ENCODE measurements around the gene EPB41.
"Not testable (repeated sequence)": the region's sequence is repeated elsewhere in the genome, so short reads cannot be mapped to it uniquely, and the experiment has no call there.

DNA sequence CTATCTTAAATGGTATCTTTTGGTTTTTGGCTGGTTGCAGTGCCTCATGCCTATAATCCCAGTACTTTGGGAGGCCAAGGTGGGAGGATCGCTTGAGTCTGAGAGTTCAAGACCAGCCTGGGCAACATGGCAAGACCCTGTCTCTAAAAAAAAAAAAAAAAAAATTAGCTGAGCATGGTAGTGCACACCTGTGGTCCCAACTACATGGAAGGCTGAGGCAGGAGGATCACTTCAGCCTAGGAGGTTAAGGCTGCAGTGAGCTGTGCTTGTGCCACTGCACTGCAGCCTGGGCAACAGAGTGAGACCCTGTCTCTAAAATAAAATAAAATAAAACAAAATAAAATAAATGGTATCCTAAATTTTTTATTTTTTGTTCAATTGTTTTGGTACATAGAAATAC is 131.3 kb downstream of the EPB41 start:
- not testable (repeated sequence) for TF ChIP-seq POLR2A, CTCF (IDR thresholded peaks at IDR 0.05)
